Prostate gland (tissue), 2 donors: Measurements from ENCODE around the gene ATP6V0E2.

ENCODE experiments used
- CTCF ChIP-seq, 4 experiments: fragments of 200-600 bp in 2 of 4; fragments of 450-650 bp in 2 of 4; sonication (generic) in 2 of 4; IDR thresholded peaks; 1 replicate in 3 of 4; 2 replicates in 1 of 4; pipeline ENCODE4 v1.5.1; 2016 to 2019; ENCODE audit warnings: antibody characterized with exemption in 4 of 4, mild to moderate bottlenecking in 2 of 4, moderate library complexity in 2 of 4
- POLR2A ChIP-seq: fragments of 450-650 bp; IDR thresholded peaks from one replicate; pipeline ENCODE4 v1.6.1; 2016; ENCODE audit warnings: antibody characterized with exemption, mild to moderate bottlenecking
- POLR2AphosphoS5 ChIP-seq: sonication (generic); formaldehyde crosslinking; IDR thresholded peaks from one replicate; pipeline ENCODE4 v1.6.1; 2017; ENCODE audit warnings: antibody characterized with exemption

GRCh38 chr7:149881328-149882247 lies 7.8 kb downstream of the ATP6V0E2 start:
- TF ChIP-seq CTCF (IDR thresholded peaks at IDR 0.05), result no peak
- TF ChIP-seq POLR2A, result no peak
- TF ChIP-seq POLR2AphosphoS5, result no peak
